Measurements from ENCODE around the gene PMEPA1.

DNA sequence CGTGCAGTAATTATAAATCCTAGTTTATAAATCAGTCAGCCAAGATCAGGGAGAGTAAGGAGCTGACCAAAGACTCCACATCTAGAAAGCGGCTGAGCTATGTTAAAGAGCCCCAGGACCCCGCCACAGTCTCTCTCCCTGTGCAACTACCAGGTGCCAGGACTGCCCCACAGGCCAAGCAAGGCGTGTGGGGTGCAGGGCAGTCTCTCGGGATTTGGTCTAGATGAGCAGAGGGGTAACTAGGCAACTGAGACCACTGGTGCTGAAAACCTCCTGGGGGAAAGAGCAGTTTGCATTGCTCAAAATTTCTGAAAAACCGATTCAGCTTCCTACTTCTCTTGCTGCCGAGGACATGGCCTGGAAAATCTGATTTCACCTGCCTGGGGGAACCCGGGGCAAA lies 10.4 kb downstream of the PMEPA1 start:
- TF ChIP-seq, protein P1, sequence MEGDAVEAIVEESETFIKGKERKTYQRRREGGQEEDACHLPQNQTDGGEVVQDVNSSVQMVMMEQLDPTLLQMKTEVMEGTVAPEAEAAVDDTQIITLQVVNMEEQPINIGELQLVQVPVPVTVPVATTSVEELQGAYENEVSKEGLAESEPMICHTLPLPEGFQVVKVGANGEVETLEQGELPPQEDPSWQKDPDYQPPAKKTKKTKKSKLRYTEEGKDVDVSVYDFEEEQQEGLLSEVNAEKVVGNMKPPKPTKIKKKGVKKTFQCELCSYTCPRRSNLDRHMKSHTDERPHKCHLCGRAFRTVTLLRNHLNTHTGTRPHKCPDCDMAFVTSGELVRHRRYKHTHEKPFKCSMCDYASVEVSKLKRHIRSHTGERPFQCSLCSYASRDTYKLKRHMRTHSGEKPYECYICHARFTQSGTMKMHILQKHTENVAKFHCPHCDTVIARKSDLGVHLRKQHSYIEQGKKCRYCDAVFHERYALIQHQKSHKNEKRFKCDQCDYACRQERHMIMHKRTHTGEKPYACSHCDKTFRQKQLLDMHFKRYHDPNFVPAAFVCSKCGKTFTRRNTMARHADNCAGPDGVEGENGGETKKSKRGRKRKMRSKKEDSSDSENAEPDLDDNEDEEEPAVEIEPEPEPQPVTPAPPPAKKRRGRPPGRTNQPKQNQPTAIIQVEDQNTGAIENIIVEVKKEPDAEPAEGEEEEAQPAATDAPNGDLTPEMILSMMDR (conservative IDR thresholded peaks at IDR 0.05 in 1 of 2, IDR thresholded peaks at IDR 0.05 in 1 of 2; ENCODE audit: extremely low read depth in 1 of 2, insufficient read depth in 1 of 2, low read depth in 1 of 2, low read length in 2 of 2), result no peak
- TF ChIP-seq EZH2 (IDR thresholded peaks at IDR 0.05; ENCODE audit: borderline replicate concordance, low read length), result no peak
